Measurements from ENCODE around the gene DNAH10. TPM values are rescaled to one million over a fixed set of nuclear protein-coding genes. Genes with fewer than 3 reads are reported as not detected.
A peak's percentile ranks its signal among the peaks of the same experiment; 100 is the strongest.

DNAH10 gene, protein sequence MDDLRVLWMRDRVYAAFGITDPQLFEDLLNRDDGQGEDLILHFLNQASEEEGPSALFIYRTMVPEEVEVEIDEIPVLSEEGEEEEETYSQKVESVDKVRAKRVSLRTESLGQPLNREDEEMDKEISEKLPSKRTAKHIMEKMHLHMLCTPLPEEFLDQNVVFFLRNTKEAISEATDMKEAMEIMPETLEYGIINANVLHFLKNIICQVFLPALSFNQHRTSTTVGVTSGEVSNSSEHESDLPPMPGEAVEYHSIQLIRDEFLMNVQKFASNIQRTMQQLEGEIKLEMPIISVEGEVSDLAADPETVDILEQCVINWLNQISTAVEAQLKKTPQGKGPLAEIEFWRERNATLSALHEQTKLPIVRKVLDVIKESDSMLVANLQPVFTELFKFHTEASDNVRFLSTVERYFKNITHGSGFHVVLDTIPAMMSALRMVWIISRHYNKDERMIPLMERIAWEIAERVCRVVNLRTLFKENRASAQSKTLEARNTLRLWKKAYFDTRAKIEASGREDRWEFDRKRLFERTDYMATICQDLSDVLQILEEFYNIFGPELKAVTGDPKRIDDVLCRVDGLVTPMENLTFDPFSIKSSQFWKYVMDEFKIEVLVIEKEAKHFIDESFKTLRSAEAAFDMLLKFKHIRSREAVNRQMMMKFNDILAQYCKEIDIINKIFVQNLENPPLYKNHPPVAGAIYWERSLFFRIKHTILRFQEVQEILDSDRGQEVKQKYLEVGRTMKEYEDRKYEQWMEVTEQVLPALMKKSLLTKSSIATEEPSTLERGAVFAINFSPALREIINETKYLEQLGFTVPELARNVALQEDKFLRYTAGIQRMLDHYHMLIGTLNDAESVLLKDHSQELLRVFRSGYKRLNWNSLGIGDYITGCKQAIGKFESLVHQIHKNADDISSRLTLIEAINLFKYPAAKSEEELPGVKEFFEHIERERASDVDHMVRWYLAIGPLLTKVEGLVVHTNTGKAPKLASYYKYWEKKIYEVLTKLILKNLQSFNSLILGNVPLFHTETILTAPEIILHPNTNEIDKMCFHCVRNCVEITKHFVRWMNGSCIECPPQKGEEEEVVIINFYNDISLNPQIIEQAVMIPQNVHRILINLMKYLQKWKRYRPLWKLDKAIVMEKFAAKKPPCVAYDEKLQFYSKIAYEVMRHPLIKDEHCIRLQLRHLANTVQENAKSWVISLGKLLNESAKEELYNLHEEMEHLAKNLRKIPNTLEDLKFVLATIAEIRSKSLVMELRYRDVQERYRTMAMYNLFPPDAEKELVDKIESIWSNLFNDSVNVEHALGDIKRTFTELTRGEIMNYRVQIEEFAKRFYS (N-terminal part only)
- total RNA-seq = 22.6 TPM

DNA sequence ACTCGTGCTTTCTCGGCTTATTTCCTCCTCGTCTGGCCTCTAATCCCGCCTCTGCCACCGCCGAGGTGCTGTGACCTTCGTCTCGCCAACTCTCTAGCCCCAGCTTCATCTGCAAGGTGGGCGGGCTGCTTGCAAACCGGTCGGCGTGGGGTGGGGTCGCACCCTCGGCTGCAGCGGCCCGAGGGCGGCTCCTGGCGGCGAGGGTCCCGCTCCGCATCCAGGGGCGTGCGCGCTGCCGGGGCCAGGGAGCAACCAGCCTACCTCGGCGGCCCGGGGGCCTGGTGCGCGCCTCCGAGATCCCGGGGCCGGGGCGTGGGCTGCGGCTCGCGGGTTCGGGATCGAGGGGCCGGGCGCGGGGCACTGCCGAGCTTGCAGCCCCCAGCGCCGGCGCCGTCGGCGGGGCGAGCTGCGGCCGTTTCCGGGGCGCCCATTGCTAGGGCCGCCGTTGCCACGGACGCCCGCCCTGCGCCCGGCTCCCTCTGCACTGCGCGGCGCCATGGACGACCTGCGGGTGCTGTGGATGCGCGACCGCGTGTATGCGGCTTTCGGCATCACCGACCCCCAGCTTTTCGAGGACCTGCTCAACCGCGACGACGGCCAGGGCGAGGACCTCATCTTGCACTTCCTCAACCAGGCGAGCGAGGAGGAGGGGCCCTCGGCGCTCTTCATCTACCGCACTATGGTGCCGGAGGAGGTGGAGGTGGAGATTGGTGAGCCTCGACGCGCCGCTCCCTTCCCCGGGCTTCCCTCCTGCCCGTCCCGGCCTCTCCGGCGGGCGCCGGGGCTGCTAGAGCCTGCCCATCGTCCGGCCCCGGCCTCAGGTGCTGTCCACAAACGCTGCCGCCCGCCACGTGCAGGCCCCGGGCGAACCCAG lies at the start of gene DNAH10:
DNAH10 (plus strand) TSS at position 461 of the 874 bp plus-strand sequence; CDS start at position 497, 36 bp downstream.
- DNase-seq = no peak

DNA sequence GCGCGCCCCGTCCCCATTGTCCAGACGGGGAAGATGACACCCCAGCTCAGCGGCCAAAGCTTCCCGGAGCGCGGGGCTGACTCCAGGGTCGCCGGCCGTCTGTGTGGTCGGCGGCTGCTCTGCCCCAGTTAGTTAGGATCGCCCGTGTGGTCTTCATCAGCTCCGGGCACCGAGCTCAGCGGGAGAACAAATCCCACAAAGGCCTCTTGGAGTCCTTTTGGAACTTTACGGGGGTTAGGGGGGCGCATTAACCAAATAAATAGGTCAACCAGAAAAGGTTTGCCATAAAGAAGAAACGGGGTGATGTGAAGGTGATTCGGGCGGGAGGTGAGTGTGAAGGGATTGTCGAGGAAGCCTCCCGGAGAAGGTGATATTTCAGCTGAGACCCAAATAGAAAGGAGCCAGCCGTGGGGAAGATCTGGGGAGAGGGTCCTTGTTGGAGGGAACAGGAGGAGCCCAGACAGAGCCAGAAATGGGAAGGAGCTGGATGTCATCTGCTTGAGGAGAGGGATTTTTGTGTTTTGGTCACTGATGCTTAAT lies 49.3 kb upstream of the DNAH10 start:
- DNase-seq = no peak

DNA sequence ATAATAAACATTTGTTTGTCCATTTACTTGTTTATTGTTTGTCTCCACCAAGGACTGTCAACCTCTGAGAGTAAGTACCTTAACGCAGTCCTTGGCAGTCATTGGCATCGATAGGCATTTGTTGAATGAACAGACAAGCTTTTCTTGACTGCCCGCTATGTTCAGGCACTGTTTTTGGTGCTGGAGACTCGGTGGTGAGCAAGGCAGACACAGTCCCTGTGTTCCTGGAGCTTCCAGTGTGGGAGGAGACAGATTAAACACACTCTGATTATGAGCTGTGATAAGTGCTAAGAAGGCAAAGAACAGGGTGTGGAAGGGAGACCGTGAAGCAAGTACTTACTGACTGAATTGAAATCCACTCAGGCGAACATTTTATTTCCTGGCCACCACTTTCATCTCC lies 48.7 kb upstream of the DNAH10 start:
- peak; percentile 20 for DNase-seq

DNA sequence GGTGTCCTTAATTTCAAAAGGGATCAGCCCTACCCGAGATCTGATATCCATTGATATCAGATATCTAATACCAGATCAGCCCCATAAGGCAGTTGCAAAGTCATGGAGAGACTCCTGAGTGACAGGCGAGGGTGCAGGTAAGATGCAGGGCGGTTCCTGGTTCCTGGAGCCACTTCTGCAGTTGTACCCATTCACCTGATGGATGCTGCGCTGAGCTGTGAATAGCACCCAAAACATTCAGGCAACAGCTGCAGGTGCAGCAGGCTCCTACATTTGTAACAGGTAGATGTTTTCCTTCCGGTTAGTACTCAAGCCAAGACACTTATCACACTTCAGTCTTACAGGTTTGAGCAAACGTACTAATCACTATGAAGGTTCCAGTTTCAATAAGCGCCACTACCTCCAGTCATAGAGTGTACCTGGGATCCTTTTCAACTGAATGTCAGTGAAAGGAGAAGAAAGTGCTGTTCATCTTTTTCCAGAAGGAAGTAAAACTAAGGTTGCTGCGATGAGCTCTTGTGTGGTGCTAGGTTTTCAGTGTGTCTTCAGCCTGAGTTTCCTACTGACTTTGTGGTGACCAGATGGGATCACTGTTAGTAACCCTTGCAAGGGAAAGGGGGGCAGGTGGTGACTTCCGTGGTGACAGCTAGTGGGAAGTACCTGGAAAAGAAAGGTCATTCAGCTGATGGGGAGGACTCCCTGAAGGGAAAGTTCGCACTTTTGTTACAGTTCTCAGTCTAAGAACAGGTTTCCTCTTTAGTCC lies 48.1 kb upstream of the DNAH10 start:
- no peak for DNase-seq

DNA sequence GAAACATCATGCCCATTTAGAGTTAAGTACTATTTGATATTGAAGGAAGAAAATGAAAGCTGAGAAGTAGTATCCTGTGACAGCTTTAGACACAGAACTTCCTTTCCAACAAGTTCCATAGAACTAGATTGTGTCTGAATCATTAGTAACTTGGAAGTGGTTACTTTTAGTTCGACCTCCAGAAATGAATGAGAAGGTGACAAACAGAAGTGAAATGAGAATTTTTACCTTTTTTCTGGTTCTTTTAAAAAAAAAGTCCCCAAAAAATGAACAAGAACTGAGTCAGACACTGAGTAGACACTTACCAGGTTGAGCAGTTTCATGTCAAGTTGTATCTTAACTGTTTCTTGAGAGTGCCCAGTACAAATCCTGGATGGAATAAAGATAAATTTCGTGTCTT lies 46.9 kb upstream of the DNAH10 start:
- no peak for DNase-seq

DNA sequence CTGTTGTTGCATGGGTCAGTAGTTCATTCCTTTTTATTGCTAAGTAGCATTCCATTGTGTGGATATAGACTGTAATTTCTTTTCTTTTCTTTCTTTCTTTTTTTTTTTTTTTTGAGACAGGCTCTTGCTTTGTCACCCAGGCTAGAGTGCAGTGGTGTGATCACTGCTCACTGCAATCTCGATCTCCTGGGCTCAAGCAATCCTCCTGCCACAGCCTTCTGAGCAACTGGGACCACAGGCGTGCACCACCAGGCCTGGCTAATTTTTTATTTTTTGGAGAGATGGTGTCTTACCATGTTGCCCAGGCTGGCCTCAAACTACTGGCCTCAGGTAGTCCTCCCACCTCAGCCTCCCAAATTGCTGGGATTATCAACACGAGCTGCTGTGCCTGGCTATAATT lies 44.8 kb upstream of the DNAH10 start:
- DNase-seq = no peak

DNA sequence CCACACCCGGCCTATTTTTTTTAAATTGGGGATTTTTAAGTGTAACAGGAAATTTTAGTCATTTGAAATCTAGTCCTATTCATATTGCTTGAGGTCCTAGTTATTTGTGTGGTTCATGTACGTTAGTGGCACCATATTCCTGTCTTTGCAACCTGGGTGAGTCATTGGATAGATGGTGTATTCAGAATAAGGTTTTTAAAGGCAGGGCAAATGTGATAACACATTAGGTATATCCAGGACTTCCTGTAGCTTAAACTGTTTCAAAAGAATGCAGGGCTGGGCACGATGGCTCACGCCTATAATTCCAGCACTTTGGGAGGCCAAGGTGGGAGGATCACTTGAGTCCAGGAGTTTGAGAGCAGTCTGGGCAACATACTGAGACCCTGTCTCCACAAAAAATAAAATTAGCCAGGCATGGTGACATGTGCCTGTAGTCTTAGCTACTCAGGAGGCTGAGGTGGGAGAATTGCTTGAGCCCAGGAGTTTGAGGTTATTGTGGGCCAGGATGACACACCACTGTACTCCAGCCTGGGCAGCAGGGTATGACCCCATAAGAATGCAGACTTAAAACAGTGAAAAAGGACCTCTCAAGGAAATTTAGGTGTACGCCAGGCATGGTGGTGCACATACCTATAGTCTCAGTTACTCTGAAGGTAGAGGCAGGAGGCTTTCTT lies 41.8 kb upstream of the DNAH10 start:
- no peak for DNase-seq

DNA sequence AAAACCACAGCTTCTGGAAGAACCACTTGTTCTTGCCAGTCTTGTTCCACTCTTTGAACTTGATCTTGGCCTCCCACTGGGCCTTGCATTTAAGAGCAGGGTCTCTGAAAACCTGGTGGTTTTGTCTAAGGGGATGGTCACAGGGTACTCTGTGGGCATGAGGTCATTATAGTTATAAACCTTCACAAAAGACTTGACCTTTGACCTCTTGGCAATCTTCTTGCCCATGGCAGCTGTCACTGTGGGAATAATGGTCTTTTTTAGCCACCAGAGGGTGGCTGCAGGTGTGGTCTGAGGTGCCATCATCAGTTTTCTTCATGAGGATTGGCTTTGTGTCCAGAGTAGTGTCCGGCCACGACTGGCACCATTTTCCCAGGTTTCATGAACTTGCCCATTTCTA lies 40.9 kb upstream of the DNAH10 start:
- DNase-seq = no peak

DNA sequence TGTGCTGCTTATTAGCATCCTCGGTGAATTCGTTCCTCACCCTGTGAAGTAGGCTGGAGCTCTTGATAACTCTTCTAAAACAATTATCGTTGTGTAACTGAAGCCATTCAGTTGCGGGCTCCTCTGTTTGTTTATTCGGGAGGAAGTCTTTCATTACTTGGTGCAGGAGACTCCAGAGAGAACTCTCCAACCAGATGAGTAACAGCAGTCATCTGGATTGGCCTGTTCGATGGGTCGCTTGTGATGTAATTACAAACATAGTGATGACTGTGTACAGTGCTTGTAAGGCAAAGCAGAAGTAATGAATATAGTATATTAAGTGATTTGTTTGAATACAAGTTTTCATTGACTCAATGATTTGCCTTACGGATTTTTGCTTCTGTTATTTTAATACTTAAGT lies 39.1 kb upstream of the DNAH10 start:
- DNase-seq = no peak

DNA sequence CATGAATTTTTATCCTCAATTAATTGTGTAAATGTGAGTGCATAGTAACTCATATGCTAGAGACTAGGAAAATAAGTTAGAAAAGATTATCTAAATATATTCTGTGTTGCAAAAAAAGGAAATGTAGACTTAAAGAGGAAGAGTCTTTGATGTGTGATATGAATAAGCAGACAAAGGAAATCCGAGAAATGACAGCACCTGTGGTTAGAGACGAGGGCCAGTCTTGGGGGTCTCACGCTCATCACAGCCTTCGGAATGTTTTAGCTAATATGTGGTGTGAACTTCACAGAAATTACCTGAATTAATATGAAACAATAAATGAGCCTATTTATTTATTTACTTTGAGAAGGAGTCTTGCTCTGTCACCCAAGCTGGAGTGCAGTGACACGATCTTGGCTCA lies 38.3 kb upstream of the DNAH10 start:
- DNase-seq = no peak

DNA sequence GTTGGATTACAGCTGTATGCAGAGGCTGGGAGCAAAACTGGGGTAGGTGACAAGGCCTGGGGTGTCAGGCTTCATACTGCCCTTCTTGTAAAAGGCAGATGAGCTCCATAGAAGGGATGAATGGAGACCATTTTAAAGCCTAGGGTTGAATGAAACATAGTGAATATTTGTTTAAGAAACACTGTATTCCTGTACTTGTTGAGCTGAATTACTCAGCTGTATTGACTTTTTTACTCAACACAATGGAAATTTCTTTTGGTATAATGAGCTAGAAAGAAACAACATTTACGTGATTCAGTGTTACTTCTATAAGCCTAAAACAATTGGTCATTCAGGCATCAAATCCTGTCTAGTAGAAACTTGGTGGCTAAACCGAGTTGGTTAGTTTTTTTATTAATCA lies 35.9 kb upstream of the DNAH10 start:
- no peak for DNase-seq

DNA sequence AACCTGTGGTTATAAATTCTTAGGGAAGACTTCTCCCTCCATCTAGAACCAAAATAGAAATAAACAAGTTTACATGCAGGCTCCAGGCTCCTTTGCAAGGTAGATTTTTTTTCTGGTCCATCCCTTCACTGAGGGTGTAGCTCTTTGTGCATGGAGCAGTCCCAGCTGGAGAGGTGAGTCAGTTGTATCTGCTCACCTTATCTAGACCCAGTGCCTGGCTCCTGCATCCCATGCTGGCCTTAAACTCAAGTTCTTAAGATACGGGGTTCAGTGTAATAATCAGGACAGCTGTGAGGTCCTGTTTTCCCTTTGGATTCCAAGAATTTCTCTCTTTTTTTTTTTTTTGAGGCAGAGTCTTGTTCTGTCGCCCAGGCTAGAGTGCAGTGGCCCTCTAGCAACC lies 35.1 kb upstream of the DNAH10 start:
- no peak for DNase-seq

DNA sequence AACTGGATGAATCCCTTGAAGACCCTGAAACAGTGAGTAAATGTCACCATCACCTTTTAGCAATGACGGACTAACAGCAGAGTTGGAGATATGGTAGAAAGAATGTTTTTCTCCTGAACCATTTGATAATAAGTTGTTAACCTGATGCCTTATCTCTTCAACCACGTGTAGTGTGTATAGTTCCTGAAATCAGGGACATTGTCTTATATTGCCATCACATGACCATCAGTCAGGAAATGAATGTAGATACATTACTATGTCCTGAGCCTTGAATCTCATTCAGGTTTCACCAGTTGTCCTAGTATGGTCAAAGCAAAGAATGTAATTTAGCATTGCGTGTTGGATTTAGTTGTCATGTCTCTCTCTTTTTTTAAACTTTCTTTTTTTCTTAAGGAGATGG lies 34.2 kb upstream of the DNAH10 start:
- no peak for DNase-seq

DNA sequence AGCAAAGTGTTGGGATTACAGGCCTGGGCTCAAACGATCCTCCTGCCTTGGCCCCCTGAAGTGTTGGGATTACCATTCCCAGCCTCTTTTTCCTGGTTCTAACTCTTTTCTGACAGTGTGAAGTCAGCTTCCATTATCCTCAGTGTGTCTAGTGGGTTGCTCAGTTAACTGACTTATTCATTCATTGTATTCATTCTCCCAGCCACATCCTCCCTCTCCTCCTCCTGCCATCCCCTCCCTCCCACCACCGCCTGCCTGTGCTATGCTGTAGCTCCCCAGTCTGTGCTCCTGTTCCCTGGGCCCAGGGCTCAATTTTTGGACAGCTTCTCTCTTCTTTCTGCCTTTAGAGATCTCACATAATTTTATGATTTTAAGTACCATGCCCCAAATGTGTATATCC lies 30.5 kb upstream of the DNAH10 start:
- no peak for DNase-seq

DNA sequence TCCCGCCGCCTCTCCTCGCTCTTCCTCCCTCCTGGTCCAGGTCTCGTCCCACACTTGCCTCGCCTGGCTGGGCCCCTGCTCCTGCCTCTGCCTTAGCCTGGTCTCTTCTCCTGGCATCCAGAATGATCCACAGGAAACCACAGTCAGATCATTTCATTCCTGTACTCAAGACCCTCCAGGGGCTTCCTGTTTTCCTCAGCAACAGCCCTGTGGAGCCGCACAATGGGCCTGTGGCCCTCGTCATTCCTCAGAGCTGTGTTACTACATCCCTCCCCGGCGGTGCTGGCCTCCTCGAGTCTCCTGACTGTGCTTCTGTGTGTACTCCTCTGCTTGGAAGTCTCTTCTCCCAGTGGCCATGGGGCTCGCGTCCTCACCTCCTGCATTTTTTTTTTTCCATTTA lies 29.9 kb upstream of the DNAH10 start:
- no peak for DNase-seq

DNA sequence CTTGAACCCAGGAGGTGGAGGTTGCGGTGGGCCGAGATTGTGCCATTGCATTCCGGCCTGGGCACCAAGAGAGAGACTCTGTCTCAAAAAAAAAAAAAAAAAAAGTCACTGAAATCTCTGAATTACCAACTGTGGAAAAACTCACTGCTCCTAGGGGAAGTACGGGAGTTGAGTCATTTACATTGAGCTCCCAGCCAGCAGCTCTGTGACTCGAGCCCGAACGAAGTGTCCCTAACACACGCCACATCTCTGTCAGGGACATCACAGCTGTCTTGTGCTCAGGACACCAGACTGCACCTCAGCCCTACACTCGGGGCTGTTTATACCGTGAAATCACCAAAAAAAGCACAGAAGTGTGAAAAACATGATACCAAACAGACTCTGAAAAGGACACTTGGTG lies 28.9 kb upstream of the DNAH10 start:
- no peak for DNase-seq

DNA sequence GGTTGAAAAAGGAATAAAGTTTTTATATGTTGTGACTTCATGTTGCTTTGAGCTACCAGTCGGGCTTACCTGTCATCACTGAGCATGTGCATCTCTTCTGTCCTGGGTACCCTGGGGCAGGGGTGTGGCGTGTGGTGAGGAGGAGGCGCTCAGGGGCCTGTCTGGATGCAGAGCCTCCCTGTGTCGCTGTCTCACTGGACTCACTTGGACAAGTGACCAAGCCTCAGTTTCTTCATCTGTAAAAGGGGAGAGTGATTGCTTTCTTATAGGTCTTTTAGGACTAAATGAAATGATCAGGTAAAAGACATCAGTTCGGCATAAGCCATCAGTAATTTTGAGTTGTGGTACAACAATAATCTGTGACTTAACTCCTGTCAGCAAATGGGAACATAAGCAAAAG lies 27.8 kb upstream of the DNAH10 start:
- DNase-seq = no peak

DNA sequence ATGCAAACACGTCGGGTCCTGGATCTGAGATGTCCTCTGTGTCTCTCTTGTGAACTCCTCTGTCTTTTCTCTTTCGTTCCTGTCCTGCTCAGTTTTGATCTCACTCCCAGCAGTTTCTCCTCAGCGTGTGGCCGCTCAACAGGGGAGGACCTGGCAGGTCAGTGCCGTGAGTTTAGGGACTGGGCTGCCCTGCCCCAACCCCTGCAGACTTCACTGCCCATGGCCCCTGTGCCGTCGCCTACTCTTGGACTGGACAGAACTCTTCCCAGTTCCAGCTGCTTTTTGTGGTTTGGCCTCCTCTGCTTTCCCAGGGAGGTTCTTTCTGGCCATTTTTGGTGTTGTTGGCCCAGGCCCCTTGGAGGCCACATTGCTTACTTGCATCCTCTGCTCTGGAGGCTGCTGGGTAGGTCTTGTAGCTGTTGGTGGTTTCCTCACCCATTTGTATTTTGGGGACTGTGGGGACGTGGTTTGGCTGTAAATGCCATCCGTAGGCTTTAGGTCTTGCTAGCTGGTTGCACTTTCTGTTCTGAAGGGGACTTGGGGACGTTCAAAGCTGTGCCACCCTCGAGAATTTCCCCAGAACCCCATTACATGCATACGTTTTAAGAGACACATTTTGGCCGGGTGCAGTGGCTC lies 20.0 kb upstream of the DNAH10 start:
- no peak for DNase-seq

DNA sequence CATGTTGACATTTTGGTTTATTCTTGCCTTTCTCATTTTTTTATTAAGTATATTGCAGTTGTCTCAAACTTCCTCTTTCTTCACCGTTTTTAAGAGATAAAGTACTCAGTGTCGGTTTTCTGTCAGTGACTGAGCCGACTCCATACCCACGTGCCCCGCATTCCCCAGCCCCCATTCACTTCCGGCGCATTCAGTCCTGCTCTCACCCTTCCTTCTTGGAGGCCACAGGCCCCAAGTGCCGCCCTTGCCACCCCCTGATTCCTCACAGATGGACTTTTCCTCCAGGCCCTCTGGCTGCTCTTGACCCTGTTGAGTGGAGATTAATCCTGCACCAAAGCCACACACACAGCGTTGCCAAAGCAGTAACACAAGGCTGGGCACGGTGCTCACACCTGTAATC lies 19.1 kb upstream of the DNAH10 start:
- no peak for DNase-seq
